NCI-H187 (cell line): ENCODE measurements around the gene SMIM44.

Experiments
- DNase-seq, 2 experiments: peaks; one replicate each; lab custom pipeline; 2025; lab: John Stamatoyannopoulos, UW

Gene SMIM44

DNA sequence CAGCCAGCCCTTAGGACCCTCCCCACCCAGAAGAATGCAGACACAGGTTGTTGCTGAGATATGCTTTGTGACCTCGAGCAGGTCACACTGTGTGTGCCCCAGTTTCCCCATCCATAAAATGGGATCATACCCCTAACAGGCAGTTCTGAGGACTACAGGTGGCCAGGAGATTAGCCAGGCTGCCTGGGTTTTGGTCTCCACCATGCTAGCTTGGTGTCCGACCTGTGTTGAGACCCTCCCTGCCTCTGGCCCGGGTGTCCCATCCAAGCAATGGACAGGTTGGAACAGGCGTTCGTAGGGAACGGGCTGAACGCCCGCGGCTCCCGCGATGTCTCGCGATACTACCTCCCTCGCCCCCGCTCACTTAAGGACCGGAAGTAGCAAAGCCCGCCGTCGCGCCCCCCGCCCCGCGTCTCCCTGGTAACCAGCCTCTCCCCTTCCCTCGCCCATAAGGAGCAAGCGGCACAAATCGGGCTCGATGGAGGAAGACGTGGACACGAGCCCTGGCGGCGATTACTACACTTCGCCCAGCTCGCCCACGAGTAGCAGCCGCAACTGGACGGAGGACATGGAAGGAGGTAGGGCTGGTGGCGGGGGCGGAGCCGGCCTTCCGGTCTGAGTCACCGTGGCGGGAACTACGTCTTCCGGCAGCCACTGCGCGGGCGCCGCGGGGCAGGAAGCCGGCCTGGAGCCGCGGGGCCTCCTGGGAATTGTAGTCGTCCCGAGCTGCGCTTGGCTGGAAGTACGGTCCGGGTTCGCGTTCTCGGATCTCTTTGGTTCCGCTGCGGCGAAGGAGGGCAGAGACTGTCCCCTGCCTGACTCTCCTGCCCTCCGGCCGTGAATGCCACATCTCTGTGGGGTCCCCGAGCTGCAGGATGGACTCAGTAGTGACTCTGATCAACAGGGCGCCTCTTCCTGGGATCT, 48.3 kb downstream of the SMIM44 start:
- DNase-seq, result peak; percentile 98 to 99

DNA sequence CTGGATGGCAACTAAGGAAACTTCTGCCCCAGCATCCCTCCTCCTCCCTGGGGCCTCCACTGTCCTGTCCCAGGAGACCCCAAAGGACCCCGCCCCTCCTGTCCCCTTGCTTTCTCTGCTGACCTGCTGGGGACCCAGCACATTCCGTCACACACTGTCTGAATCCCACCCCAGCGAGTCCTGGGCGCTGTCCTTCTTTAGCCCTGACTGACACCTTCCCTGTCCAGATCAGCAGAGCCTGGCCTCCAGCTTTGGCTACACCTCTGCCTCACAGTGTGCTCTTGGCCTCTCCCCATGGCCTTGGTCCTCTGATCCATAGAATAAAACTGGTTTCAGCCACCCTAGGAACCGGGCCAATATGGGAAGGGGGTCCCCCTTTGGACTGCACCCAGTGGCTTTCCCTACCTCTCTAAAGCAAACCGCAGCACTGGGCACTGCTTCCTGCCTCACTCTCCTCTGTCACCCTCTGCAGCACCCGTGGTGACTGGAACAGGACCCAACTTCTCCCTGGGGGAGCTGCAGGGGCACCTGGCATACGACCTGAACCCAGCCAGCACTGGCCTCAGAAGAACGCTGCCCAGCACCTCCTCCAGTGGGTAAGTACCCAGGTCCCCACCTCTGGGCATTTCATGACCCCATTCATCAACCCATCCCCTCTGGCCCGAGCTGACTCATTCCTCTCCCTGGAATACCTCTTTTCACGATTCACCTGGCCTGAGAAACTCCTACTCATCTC, 49.3 kb downstream of the SMIM44 start:
- no peak for DNase-seq

DNA sequence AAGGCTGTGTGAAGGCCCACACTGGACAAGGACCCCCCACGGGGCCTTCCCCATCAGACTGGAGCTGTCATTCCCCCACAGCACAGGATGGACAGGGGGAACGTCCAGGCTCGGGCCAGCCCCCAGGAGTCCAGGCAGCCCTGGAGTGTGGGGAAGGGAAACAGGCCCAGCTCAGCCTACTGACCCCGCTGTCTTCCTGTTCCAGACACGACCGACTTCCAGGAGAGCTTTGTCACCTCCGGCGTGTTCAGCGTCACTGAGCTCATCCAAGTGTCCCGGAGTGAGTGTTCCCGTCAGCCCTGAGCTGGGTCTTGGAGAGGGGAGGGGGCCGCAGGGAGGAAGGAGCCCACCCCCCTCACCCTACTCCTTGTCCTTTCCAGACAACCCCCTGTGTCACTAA, 49.9 kb downstream of the SMIM44 start:
- DNase-seq, result no peak
